ENCODE measurements around the gene PLXNA4.
A peak's percentile ranks its signal among the peaks of the same experiment; 100 is the strongest.

Gene PLXNA4

GRCh38 chr7:132443761-132444520 lies 132.3 kb downstream of the PLXNA4 start:
- no peak for DNase-seq (ENCODE audit: low read depth in 2 of 3, low spot score in 2 of 3)

- DNase-seq (ENCODE audit: low read depth in 2 of 3, low spot score in 2 of 3), result no peak
Observed at GRCh38 chr7:132441935-132442334, 134.3 kb downstream of the PLXNA4 start.

- no peak for DNase-seq (ENCODE audit: low read depth in 2 of 3, low spot score in 2 of 3)
Observed at GRCh38 chr7:132440151-132440550, 136.1 kb downstream of the PLXNA4 start.

GRCh38 chr7:132438926-132439325 lies 137.3 kb downstream of the PLXNA4 start:
- DNase-seq (ENCODE audit: low read depth in 2 of 3, low spot score in 2 of 3), result no peak

- DNase-seq (ENCODE audit: low read depth in 2 of 3, low spot score in 2 of 3), result no peak
Observed at GRCh38 chr7:132437730-132438129, 138.5 kb downstream of the PLXNA4 start.

DNA sequence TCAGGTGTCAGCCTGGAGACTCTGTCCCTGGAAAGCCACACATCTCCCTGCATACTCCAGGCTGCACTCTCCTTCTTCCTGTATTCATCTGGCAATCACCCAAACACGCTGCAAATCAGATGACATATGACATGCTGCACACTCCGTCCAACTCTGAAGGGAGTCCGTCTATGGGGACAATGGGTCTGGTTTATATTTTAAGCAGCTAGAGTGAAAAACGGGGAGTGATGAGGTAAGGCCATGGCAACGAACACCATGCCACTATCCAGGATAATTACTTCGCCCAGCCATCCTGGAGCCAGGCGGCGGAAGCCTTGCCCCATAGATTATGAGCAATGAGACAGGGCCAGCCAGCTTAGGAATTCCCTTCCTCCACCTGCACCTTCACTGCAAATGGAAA lies 140.1 kb downstream of the PLXNA4 start:
- no peak for DNase-seq (ENCODE audit: low read depth in 2 of 3, low spot score in 2 of 3)

- DNase-seq (ENCODE audit: low read depth in 2 of 3, low spot score in 2 of 3), result no peak
Observed at GRCh38 chr7:132435016-132435990, 141.0 kb downstream of the PLXNA4 start.

- no peak for DNase-seq (ENCODE audit: low read depth in 2 of 3, low spot score in 2 of 3)
Observed at GRCh38 chr7:132434041-132434440, 142.2 kb downstream of the PLXNA4 start.

DNA sequence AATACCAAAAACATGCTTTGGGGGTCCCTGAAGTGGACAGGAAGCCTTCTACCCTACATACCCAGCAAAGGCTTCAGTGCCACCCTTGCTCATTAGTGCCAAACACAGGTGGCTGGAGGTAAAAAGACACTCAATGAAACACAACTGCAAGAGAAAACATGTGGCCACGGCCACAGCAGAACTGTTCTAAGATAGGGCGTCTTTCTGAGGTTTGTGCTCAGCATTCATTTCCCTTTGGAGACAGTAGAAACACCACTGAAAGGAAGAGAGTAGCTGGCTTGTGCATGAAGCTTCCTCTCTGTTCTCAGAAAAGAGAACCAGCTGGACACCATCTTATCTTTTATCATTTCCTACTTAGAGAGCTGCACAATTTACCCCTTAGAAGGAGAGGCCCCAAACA lies 143.0 kb downstream of the PLXNA4 start:
- no peak for DNase-seq (ENCODE audit: low read depth in 2 of 3, low spot score in 2 of 3)

- DNase-seq (ENCODE audit: low read depth in 2 of 3, low spot score in 2 of 3), result peak in 1 of 3 experiments; percentile 40
Observed at GRCh38 chr7:132430861-132431822, 145.1 kb downstream of the PLXNA4 start.

DNA sequence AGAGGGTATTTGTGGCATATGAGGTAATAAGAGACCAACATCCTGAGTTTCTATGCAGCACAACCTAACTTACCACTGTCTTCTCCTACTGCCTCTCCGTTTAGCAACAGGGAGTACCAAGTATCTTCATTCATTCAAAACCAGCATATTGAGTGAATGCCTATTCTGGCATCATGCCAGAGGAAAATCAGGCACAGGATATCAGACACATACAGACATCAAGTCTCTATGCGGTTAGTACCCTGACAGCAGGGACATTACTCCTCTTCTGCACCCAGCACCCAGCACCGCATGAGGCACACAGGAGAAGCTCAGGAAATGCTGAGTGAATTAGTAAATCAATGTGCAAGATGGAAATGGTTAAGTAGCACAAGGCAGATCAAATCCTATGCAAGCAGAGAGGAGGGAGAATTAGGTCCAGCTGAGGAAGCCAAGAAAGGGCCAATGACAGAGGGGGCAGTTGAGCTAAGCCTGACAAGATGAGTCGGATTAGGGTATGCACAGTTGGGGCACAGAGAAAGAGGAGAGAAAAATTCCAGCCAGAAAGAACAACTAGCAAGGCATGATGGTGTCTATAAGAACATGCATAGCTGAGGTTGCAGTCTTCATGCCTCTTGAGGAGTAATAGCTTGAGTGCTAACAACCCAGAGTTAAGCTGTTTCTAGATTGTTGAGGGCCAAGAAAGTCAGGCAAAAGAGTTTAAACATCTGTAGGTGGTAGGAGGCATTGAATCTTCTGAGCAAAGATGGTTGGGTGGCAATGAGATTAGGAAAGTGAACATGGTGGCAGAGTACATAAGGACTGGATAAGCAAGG lies 146.0 kb downstream of the PLXNA4 start:
- DNase-seq (ENCODE audit: low read depth in 2 of 3, low spot score in 2 of 3), result no peak

- no peak for DNase-seq (ENCODE audit: low read depth in 2 of 3, low spot score in 2 of 3)
Observed at GRCh38 chr7:132429181-132429580, 147.1 kb downstream of the PLXNA4 start.

DNA sequence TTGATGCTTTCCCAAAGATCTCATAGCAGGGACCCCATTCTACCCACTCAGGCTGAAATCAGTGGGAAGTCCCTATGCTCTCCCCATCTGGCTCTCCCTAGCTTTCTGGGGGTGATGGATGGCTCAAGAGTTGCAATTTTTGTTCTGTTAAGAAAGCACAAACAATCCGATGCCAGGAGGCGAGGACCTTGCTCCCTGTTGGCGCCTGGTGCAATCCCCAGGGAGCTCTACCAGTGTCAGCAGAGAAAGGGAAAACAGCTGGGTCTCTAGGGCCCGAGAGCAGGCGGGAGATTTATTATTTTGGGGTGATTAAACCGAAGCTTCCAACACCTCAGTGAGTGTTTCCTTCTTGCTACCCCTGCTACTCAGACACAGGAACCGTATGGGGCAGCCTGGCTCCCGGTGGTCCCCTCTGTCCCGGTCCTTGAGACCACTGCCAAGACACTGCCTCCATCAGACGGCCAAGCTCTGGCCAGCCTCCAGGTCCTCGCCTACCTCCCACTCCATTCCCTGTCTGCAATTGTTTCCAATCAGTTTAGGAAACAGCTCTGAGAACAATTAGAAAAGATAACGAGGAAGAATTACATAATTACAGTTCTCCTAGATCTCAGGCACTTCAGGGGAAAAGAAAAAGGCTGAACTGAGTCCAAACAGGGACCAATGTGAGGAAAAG lies 147.9 kb downstream of the PLXNA4 start:
- no peak for DNase-seq (ENCODE audit: low read depth in 2 of 3, low spot score in 2 of 3)

DNA sequence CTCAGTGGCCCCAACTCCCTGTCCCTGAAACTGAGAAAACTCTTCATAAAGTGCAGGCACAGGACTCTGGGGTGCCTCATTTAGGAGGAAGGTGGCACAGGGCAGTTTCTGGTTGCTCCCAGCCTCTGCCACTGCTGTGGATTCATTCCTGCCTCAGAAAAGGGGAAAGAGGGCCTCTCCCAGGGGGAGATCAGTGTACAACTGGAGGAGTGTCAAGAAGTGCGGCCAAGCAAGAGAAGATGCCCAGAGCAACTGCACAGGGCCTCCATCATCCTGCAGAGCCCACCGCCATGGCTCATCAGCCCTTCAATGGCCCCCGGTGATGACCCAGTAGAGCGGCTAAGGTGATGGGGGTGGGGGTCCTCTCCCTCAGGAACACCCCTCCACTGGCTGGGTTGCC lies 150.3 kb downstream of the PLXNA4 start:
- no peak for DNase-seq (ENCODE audit: low read depth in 2 of 3, low spot score in 2 of 3)

DNA sequence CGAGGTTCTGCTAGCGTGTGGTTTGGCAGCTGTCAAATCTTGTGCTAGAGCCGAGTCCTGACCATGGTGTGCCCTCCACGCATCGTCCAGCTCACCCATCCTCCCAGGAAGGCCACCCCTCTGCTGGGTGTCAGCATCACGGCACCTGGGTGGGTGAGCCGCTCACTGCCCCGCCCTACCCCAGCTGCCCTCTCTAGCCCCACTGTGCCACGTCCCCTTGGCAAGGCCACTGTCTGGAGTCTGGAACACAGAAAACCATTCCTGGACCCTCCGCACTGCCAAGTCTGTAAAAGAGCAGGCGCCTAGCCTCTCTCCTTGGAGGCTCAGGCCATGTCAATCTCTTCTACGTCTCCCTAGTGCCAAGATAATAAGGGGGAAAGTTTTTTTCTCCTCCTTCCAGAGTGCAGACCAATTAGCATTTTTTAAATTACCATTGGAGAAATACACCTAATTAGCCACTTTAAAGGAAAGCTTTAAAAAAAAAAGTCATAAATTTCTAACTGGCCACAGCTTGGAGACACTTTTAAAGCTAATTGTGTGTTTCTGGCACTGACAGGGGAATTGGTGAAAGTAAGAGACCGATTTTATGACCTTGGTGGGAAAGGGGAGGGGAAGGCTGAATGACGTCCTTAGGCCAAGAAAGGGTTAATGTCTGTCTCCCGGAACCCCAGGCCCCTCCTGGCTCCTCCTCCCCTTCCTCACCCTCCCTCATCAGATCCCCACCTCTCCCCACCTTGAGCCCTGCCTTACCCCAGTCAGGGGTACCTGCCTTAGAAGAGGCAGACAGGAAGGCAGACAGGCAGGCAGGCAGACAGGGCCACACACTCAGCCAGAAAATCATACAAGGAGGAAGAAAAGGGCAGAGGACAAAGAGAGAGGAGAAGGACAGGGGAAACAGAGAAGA lies 151.2 kb downstream of the PLXNA4 start:
- DNase-seq (ENCODE audit: low read depth in 2 of 3, low spot score in 2 of 3), result no peak

DNA sequence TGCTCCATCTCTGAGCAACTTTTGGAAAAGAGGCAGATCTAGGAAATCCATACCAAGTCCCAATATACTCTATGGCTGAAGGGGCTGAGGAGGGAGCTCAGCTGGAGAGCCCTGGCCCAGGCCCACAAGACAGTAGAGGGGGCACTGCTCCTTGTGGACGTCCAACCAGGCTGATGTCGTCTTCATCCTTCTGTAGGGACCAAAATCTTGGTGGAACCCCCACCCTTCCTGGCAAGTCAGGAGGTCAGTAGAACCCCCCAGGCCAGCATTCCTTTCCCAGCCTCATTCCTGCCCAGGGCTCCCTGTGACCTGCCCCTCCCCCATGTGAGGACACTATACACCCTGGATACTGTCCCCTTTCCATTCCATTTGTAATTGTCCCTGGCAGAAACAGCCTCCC lies 152.0 kb downstream of the PLXNA4 start:
- DNase-seq (ENCODE audit: low read depth in 2 of 3, low spot score in 2 of 3), result no peak

DNA sequence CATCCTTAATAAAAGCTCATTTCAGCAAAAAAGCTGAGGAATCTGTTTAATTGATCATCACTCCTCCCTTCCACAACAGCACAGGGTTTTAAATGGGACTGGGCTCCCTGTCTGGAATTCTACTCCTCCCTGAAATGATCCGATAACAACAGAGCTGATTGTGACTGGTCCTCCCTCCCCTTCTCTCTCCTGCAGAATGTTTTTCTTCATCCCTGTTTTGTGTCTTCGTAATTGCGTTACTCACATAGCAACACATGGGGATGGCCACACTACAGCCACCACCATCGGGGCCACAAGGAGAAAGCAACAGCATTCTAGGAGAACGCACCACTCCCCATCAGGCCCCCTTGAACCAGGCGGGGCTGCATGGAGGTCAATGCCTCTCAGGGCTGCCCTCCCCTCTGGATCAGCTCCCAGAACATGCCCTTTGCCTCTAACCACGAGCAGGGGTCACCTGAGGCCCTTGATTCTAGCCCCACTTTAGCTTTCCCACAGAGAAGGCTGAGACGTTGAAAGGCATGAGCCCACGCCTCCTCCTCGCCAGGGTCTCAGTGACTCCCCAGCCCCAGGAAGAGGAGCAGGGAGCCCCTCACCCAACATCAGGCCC lies 152.6 kb downstream of the PLXNA4 start:
- no peak for DNase-seq (ENCODE audit: low read depth in 2 of 3, low spot score in 2 of 3)

- DNase-seq (ENCODE audit: low read depth in 2 of 3, low spot score in 2 of 3), result no peak
Observed at GRCh38 chr7:132422502-132423111, 153.7 kb downstream of the PLXNA4 start.
